ENCODE measurements around the gene WIPI1.
"Not testable (repeated sequence)": the region's sequence is repeated elsewhere in the genome, so short reads cannot be mapped to it uniquely, and the experiment has no call there.

WIPI1 gene

DNA sequence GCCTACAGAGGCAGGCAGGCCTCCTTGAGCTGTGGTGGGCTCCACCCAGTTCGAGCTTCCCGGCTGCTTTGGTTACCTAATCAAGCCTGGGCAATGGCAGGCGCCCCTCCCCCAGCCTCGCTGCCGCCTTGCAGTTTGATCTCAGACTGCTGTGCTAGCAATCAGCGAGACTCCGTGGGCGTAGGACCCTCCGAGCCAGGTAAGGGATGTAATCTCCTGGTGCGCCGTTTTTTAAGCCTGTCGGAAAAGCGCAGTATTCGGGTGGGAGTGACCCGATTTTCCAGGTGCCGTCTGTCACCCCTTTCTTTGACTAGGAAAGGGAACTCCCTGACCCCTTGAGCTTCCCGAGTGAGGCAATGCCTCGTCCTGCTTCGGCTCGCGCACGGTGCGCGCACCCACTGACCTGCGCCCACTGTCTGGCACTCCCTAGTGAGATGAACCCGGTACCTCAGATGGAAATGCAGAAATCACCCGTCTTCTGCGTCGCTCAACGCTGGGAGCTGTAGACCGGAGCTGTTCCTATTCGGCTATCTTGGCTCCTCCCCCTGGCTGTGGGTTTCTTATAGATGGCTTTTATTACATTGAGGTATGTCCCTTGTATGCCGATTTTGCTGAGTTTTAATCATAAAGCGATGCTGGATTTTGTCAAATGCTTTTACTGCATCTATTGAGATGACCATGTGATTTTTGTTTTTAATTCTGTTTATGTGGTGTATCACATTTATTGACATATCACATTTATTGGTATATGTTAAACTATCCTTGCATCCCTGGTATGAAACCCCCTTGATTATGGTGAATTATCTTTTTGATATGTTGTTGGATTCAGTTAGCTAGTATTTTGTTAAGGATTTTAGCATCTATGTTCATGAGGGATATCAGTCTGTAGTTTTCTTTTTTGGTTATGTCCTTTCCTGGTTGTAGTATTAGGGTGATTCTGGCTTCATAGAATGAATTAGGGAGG is 43.4 kb downstream of the WIPI1 start:
- FAIRE-seq: not testable (repeated sequence)

DNA sequence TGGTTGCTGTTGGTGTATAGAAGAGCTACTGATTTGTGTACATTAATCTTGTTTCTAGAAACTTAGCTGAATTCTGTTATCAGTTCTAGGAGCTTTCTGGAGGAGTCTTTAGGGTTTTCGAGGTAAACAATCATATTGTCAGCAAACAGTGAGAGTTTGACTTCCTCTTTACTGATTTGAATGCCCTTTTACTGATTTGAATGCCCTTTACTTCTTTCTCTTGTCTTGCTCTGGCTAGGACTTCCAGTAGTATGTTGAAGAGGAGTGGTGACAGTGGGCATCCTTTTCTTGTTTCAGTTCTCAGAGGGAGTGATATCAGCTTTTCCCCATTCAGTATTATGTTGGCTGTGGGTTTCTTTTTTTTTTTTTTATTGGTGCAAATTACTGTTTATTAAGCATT is 49.6 kb downstream of the WIPI1 start:
- not testable (repeated sequence) for FAIRE-seq

- FAIRE-seq: not testable (repeated sequence)
Measured at GRCh38 chr17:68403837-68404236, 53.5 kb downstream of the WIPI1 start.

GRCh38 chr17:68403122-68403521 is 54.2 kb downstream of the WIPI1 start:
- FAIRE-seq: no peak

DNA sequence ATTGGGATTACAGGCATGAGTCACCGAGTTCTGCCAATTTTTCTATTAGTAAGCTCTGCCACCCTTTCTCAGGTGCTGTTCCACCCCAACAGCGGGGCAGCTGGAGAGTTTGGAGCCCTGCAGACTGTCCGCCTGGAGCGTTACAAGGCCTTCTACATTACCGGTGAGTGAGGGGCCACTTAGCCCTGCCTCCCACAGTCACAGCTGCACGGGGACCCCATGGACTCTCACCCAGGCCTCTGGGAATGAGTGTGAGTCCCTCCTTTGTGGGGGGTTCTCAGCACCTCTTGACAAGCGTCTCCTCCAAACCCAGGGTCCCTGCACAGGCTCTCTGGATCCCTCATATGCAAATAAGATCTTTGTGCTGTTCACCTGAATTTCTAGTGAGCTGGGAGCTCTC is 56.0 kb downstream of the WIPI1 start:
- no peak for FAIRE-seq

DNA sequence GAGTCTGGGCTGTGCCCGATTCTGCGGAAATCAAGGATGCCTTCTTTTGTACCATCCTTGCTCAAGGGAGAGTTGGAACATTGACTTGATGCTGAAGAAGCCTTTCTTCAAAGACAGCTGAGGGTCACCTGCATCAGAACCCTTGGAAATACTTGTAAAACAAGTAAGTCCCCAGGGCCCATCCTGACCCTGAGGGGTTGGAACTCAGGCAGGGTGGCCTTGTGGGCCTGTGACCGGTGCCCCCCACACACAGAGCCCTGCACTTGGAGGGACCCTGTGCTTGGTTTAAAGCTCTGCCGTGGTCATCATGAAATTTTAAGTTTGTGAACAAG is 56.9 kb downstream of the WIPI1 start:
- no peak for FAIRE-seq

DNA sequence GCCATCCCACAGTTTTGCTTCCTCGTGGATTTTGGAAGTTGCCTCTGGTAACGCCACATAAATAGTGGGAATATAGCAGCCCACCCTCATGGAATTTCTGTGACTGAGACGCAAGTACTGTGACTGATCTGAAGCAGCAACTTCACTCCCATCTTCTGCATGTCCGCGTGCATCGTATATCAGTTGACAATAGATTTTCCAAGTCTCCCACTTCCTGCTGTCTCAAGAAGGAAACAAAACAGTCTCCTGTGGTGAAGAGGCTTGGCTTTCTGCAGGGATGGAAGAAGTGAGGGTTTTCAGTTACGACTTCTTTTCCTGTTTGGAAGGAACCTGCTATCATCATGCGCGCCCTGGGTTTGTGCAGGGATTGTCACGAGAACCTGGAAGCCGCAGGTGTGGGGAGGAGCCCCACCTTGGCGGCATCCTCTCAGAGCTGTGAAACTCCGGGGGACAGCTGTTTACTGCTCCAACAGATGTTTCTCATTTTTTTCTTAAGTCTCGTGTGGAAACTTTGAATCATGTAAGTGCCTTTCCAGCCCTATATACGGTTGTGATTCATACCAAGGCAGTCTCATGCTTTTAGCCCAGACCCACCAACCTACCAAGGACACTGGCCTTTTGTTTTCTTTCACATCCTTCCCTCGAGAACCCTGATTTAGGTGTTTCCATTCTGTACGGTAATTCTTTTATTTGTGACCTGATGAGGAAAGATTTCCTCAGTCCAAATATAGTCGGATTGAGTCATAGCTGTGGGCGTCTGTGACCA is 57.5 kb downstream of the WIPI1 start:
- no peak for FAIRE-seq

DNA sequence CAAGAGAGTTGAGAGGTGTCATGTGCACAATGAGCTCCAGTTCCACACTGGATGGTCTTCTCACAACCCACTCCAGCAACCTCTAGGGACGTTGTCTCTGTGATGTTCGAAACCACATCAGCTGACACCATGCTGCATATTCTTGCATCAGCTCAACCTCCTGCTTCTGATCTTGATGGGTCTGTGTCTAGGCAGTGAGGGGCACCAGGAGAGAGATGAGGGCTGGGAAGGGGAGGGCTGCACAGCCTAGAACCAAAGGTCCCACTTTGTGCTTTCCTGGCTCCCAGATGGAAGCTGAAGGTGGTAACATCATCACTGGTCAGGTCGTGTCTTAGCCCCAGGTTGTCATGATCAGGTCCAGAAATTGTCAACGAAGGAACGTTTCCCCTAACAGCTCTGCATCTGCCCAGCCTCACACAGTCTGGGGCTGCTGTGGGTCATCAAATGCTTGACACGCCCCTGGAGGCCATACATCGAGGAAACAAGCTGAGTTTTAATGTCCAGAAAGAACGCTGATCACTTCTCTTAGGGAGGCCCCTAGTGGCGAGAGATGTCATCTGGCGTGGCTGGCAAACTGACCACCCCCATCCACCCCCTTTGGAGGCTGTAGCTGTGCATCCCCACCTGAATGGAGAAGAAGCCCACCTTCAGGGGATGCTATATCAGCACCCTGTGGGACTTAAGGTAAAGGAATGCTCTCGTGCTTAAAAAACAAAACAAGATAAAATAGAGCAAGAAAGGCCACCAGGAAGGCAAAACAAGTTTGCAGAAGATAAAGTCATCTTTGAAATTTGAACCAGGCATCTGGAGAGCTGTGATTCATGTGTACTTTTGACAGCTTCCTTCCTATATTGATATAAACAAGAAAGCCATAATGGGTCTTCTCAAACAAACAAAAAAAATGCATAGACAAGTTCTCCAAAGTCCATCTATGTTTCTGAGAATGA is 58.3 kb downstream of the WIPI1 start:
- FAIRE-seq: no peak

DNA sequence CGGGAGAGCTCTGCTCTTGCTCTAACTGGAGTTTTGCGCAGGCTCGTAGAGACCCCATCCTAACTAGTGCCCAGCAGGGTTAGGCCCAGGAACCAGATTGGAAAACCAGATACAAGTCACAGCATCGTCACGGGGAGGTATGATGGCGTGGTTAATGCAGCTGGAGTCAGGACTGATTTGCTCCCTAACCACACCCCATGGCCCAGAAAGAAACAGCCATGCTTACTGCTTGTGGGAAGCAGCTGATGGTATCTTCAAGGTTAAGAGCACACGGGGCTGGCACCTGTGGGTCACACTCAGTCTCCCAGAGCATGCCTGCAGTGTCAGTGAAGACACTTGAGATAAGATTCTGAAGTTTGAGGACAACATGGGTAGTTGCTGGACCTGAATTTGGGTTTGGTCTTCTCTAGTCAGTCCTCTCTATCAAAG is 60.2 kb downstream of the WIPI1 start:
- FAIRE-seq: no peak

GRCh38 chr17:68396226-68397107 is 60.8 kb downstream of the WIPI1 start:
- no peak for FAIRE-seq

DNA sequence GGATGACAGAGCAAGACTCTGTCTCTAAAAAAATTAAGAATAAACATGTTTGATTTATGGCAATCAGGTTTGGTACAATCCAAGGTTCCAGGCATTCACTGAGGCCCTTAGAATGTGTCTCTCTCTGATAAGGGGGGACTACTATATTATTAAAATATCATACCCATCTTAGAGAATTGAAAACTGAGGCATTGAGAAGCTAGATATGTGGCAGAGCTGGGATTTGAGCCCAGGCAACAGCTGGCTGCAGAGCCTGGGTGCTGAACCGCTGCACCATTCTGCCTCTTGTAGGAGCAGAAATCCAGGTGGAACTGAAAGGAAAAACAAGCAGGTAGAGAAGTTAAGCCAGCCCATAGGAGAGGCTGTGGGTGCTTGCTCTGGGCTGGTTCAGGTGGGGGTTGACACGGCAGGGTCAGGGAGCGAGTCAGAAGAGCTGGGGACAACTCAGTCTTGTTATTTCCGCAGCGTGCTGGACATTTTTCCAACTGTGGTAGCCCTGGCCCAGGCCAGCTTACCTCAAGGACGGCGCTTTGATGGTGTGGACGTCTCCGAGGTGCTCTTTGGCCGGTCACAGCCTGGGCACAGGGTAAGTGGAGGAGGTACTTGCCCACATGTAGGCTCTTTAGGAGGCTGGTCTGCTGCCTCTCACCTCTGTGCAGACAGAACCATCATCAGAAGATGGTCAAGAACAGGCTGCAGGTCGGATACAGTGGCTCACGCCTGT is 62.5 kb downstream of the WIPI1 start:
- FAIRE-seq: no peak

GRCh38 chr17:68391561-68392268 is 65.6 kb downstream of the WIPI1 start:
- no peak for FAIRE-seq

GRCh38 chr17:68390888-68391545 is 66.3 kb downstream of the WIPI1 start:
- FAIRE-seq: no peak

GRCh38 chr17:68389041-68389440 is 68.3 kb downstream of the WIPI1 start:
- FAIRE-seq: no peak

DNA sequence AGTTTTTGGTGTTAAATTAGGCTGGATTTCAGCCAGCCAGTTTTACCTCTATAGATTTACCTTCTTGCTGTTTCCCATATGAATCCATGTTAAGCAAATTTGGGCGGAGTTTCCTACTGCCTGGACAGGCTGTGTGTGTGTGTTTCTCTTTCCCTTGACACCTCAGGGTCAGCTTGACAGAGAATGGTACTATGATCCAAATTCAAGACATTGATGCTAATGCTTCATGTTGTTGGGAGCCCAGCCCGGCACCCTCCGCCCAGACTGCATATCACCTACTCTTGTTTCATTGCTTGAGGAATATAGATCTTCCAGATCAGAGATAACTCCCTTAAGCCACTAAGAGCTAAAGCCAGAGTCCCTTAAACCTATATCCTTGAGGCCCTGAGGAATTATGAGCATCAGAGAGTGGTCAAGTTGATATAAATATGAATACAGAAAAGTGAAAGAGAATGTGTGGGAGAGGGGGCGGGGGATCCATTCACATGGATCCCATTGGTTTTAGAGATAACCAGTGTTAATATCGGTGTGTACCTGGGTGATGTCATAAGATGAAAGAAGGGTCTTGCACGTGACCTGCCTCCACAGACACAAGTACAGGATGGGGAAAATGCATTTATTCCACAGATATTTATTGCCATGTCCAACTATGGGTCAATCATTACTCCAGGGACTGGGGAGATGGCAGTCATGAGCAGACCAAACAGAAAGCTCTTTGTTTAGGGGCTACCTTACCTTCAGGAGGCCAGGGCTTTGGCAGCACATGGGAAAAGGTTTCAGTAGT is 69.7 kb downstream of the WIPI1 start:
- no peak for FAIRE-seq

DNA sequence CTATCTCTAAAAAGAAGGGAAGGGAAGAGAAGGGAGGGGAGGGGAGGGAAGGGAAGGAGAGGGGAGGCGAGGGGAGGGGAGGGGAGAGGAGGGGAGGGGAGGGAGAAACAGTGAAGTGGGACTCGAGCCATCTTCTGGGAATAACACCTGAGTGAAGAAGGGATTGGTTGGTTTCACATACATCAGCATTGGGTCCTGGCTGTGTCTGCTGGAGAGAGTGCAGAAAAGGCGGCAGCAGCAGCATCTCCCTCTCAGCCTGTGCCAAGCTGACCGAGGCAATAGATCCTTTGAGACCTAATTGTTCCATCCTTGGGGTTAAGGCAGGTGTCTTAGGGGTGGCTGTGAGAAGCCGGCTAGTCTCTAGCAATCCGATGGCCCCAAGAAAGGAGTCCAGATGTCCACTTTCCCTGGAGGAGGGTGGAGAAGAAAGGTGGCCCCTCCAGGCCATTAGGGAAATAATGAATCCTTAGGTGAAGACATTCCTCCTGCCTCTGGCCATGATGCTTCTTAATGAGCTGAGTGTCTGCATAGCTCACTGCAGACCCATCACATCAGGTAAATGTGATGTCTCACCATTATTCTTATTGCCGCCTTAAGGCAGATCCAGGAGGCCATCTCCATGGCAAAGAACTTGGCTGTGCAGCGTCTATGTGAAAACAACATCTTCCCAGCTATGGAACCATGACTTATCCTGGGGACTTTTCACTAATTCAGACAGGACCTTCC is 71.6 kb downstream of the WIPI1 start:
- no peak for FAIRE-seq

- no peak for FAIRE-seq
Measured at GRCh38 chr17:68384941-68385340, 72.4 kb downstream of the WIPI1 start.

- no peak for FAIRE-seq
Measured at GRCh38 chr17:68384471-68384870, 72.8 kb downstream of the WIPI1 start.

Data from islet of Langerhans (tissue), 1 donor.